Naive B cell (primary cell): Measurements from ENCODE around the gene MAST3. TPM values are rescaled to one million over a fixed set of nuclear protein-coding genes. Genes with fewer than 3 reads are reported as not detected.

ENCODE experiments used
- ATAC-seq, 2 donors: fragments of 150-1000 bp; cut with Tn5 transposase; 2 replicates each; pipeline ENCODE4 v1.10.0; 2021; ENCODE audit warnings: low read depth in 2 of 2, mild to moderate bottlenecking in 2 of 2, moderate library complexity in 2 of 2
- DNase-seq: peaks from one replicate; pipeline ENCODE4 v3.0.0; 2022
- H3K27ac Mint-ChIP-seq, 6 donors: one replicate each; pipeline ENCODE4 v1.8.0; 2020 to 2022; ENCODE audit warnings: mild to moderate bottlenecking in 6 of 6, mixed read lengths in 6 of 6, moderate library complexity in 5 of 6, inconsistent platforms in 2 of 6
- H3K27me3 Mint-ChIP-seq, 3 donors: one replicate each; pipeline ENCODE4 v1.8.0; 2021 to 2022; ENCODE audit warnings: mixed read lengths in 3 of 3, mild to moderate bottlenecking in 1 of 3
- H3K36me3 Mint-ChIP-seq, 2 donors: one replicate each; pipeline ENCODE4 v1.8.0; 2020 to 2022; ENCODE audit warnings: mixed read lengths in 2 of 2, inconsistent platforms in 1 of 2, mild to moderate bottlenecking in 1 of 2
- H3K4me1 Mint-ChIP-seq, 3 donors: one replicate each; pipeline ENCODE4 v1.8.0; 2020 to 2022; ENCODE audit warnings: mixed read lengths in 3 of 3, inconsistent platforms in 1 of 3, mild to moderate bottlenecking in 1 of 3, moderate library complexity in 1 of 3
- H3K4me3 Mint-ChIP-seq, 8 donors: one replicate each; pipeline ENCODE4 v1.8.0; 2020 to 2022; ENCODE audit warnings: mild to moderate bottlenecking in 8 of 8, mixed read lengths in 8 of 8, moderate library complexity in 8 of 8, inconsistent platforms in 2 of 8
- H3K9me3 Mint-ChIP-seq, 7 donors: one replicate each; pipeline ENCODE4 v1.8.0; 2020 to 2022; ENCODE audit warnings: mixed read lengths in 7 of 7, mild to moderate bottlenecking in 5 of 7, inconsistent platforms in 2 of 7, moderate library complexity in 1 of 7
- polyA plus RNA-seq, 6 donors: library from polyadenylated mRNA; unstranded; fragments of 300-500 nt; fragmentation: Illumina TruSeq; gene quantifications; one replicate each; pipeline ENCODE4 v1.2.3, GENCODE V29; 2021; ENCODE audit warnings: low read depth in 6 of 6

Gene MAST3
- polyA plus RNA-seq, 6 donors from 2014 or later, result 9.3 to 20.6 (median 13.3) TPM

DNA sequence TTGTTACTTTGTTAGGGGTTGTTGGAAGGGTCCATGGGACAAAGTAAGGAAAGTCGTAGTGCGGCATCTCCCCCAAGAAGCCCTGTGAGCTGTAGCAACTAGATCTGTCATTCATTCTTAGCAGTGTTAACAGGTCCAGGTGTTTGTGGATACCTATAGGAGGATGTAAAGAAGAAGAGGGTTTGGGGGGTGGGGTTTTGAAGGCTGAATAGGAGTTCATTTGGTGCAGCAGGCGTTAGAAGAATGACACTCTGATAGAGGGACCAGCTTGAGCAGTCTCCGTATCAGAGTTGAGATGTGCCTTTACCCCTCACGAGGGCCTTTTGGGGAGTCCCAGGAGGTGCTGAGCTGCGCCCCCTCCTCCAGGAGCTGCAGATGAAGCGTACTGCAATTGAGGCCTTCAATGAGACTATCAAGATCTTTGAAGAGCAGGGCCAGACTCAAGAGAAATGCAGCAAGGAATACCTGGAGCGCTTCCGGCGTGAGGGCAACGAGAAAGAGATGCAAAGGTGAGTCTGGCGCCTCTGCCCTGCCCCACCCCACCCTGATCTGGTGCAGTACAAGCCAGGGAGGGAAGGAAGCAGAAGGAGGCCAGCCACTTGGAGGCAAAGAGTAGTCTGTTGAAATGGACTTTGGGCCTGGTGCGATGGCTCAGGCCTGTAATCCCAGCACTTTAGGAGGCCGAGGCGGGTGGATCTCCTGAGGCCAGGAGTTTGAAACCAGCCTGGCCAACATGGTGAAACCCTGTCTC lies 68.4 kb downstream of the MAST3 start:
- no peaks in the 10 kb centered on the region for H3K27me3 Mint-ChIP-seq
- H3K9me3 Mint-ChIP-seq, result no peaks in the 10 kb centered on the region
- H3K4me1 Mint-ChIP-seq, result peaks cover 26 to 49% (median 36%) of the 10 kb centered on the region in 3 donors
- DNase-seq (no peak), ATAC-seq (no peak)
- peak overlapping the region in 1 of 8 donors; percentile 12 for H3K4me3 Mint-ChIP-seq
- H3K27ac Mint-ChIP-seq, result no peak overlapping the region
- H3K36me3 Mint-ChIP-seq, result peaks cover 3 to 10% of the 10 kb centered on the region in 2 donors

DNA sequence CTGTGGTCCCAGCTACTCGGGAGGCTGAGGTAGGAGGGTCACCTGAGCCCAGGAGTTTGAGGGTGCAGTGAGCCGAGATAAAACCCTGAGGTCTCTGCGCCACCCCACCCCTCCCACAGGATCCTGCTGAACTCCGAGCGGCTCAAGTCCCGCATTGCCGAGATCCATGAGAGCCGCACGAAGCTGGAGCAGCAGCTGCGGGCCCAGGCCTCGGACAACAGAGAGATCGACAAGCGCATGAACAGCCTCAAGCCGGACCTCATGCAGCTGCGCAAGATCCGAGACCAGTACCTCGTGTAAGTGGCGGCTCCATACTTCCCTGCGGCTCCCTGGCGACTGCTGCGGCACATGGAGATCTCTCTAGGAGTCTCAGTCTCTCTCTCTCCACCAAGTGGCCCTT lies 69.4 kb downstream of the MAST3 start:
- H3K4me1 Mint-ChIP-seq, result peaks cover 34 to 53% (median 41%) of the 10 kb centered on the region in 3 donors
- H3K9me3 Mint-ChIP-seq, result no peaks in the 10 kb centered on the region
- no peak for ATAC-seq
- H3K27me3 Mint-ChIP-seq, result no peaks in the 10 kb centered on the region
- H3K27ac Mint-ChIP-seq, result peak overlapping the region in 1 of 6 donors; percentile 37
- peak overlapping the region in 1 of 8 donors; percentile 33 for H3K4me3 Mint-ChIP-seq
- peaks cover 3 to 10% of the 10 kb centered on the region in 2 donors for H3K36me3 Mint-ChIP-seq
- no peak for DNase-seq

DNA sequence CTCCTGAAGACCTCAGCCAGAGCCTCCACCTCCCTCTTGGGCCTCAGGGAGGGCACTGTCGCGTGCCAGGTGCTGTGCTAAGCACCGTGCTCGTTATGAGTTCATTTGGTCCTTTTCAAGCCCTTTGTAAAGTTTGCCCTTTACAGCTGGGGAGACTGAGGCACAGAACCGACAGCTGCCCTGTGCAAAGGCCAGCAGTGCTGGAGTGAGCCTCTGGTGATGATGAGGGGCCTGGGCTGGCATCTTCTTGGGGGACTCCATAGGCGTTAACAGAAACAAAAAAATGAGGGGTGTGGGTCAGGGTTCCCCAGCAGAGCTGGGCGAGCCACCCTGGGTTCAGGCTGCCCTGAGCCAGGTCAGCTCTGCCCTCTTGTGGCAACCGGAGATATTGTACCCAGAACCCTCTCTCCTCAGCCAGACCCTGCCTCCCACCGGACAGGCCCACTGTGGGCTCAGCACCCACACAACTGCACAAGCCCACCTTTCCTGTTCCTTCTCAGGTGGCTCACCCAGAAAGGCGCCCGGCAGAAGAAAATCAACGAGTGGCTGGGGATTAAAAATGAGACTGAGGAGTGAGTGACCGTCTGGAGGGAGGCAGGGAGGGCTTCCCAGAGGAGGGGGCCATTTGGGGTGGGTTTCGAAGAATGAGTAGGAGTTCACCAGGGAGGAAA lies 70.5 kb downstream of the MAST3 start:
- peak overlapping the region; percentile 66 to 100 (median 96) for H3K27ac Mint-ChIP-seq
- ATAC-seq (peak; percentile 23 to 38), DNase-seq (peak; percentile 61)
- H3K4me3 Mint-ChIP-seq, result peak overlapping the region; percentile 54 to 94 (median 70)
- H3K4me1 Mint-ChIP-seq, result peaks cover 42 to 60% (median 52%) of the 10 kb centered on the region in 3 donors
- peaks cover 3 to 10% of the 10 kb centered on the region in 2 donors for H3K36me3 Mint-ChIP-seq
- H3K27me3 Mint-ChIP-seq, result no peaks in the 10 kb centered on the region
- no peaks in the 10 kb centered on the region for H3K9me3 Mint-ChIP-seq

DNA sequence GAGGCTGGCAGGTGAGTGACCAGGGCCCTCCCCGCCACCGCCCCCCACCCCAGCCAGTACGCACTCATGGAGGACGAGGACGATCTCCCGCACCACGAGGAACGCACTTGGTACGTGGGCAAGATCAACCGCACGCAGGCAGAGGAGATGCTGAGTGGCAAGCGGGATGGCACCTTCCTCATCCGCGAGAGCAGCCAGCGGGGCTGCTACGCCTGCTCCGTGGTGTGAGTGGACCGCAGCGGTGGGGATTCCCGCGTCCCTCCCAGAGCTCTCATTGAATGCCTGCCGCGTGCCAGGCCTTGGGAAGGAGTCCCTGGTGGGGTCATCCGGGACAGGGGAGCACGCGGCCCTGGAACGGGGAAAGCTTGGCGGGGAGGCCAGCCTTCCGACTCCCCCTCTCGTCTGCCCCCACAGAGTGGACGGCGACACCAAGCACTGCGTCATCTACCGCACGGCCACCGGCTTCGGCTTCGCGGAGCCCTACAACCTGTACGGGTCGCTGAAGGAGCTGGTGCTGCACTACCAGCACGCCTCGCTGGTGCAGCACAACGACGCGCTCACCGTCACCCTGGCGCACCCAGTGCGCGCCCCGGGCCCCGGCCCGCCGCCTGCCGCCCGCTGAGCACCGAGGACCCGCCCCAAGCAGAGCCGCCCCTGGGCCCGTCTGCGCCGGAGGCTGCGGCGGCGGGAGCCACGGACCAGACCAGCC lies 71.2 kb downstream of the MAST3 start:
- ATAC-seq (peak in 1 of 2 donors; percentile 6), DNase-seq (peak; percentile 42)
- H3K27me3 Mint-ChIP-seq, result no peaks in the 10 kb centered on the region
- peak overlapping the region in 3 of 8 donors; percentile 70 to 97 (median 94) for H3K4me3 Mint-ChIP-seq
- H3K9me3 Mint-ChIP-seq, result no peaks in the 10 kb centered on the region
- H3K4me1 Mint-ChIP-seq, result peaks cover 47 to 59% (median 59%) of the 10 kb centered on the region in 3 donors
- peak overlapping the region in 5 of 6 donors; percentile 96 to 100 (median 99) for H3K27ac Mint-ChIP-seq
- peaks cover 3 to 10% of the 10 kb centered on the region in 2 donors for H3K36me3 Mint-ChIP-seq

DNA sequence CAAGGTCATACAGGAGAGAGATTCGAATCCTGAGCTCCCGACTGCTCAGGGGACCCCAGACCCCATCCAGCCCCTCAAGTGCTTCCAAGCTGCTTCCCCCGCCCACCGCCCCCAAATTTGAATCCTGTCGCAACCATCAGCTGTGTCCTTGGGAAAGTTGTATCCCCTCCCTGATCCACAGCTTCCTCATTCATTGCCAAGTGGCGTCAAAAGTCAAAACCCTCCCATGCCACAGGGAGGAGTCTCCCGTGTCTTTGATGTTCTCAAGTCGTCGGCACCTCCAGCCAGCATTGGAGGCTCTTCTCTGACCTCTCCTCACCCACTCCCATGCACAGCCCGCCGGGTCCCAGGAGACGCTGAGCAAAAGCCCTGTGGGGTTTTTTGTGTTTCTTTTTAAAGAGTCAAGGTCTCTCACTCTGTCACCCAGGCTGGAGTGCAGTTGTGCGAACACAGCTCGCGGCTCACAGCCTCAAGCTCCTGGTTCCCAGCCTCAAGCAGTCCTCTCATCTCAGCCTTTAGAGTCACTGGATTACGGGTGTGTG lies 73.2 kb downstream of the MAST3 start:
- ATAC-seq (peak in 1 of 2 donors; percentile 7), DNase-seq (peak; percentile 51)
- H3K27me3 Mint-ChIP-seq, result no peaks in the 10 kb centered on the region
- no peaks in the 10 kb centered on the region for H3K9me3 Mint-ChIP-seq
- peak overlapping the region; percentile 77 to 99 (median 93) for H3K4me3 Mint-ChIP-seq
- H3K4me1 Mint-ChIP-seq, result peaks cover 52 to 75% (median 73%) of the 10 kb centered on the region in 3 donors
- peak overlapping the region; percentile 96 to 100 (median 99) for H3K27ac Mint-ChIP-seq
- H3K36me3 Mint-ChIP-seq, result peaks cover under 1 to 5% of the 10 kb centered on the region in 2 donors

DNA sequence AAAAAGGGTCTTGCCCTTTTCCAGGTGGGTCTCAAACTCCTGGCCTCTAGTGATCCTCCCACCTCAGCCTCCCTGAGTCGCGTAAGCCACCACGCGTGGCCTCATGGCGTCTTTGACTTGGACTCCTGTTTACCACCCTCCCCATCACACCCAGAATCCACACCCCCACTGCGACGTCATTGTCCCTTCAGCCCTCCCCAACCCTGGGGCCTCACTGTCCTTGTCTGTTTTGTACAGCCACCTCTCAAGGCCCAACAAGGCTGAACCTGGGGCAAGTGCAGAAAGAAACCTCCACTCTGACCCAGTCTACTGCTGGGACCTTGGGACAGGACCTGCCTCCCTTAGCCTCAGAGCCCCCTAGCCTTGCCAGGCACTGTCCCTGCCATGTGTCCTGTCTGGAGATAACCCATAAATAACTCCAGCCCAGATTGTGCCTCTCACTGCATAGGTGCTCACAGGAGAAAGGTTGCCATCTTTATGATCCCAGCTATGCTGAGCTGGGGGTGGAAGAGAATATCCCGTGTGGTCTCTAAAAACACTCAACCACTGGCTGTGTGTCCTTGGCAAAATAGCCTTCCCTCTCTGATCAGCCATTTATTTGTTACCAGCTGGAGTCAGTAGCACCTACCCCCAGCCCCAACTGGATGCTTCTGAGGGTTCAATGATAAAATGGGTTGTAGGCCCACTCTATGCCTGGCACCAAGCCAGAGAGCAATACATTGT lies 74.2 kb downstream of the MAST3 start:
- H3K27ac Mint-ChIP-seq, result peak overlapping the region; percentile 98 to 100 (median 99)
- H3K27me3 Mint-ChIP-seq, result no peaks in the 10 kb centered on the region
- ATAC-seq (no peak), DNase-seq (no peak)
- H3K4me3 Mint-ChIP-seq, result peak overlapping the region; percentile 56 to 99 (median 93)
- H3K4me1 Mint-ChIP-seq, result peaks cover 55 to 83% (median 80%) of the 10 kb centered on the region in 3 donors
- no peaks in the 10 kb centered on the region for H3K9me3 Mint-ChIP-seq
- H3K36me3 Mint-ChIP-seq, result peaks cover 4 to 7% of the 10 kb centered on the region in 2 donors

DNA sequence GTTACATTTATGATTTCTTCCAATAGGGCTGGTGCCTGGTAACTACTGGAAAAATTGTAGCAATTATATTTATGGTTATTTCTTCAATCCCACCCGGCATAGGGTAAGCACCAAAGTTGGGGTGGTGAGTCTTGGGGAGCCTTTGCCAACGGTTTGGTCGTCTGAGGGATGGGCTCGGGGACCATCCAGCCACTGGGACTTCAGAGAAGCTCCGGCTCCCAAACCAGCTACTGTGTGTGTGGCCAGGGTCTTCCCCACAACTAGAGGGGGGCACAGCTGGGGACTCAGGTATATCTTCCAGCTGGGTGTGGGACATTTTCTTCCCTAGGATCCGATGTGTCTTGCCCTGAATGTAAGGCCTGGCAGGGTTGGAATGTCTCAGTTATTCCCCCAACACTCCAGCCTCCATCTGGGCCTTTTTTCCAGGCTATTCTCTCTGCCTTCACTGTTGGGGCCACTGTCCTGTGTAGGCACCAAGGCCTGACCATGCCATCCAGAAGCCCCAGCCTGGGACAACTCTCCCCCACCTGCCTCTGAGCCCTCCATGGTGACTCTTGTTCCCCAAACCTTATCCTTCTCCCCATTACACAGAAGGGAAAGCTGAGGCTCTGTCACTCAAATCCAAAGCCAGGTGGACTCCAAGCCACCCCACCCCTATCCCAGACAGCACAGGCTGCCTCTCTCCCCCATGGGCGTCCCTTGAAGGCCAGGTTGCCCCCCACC lies 74.9 kb downstream of the MAST3 start:
- Mint-ChIP-seq H3K36me3 (peaks cover 4 to 15% of the 10 kb centered on the region in 2 donors), H3K4me3 (peak overlapping the region; percentile 93 to 99 (median 96)), H3K4me1 (peaks cover 60 to 89% (median 86%) of the 10 kb centered on the region in 3 donors), H3K9me3 (no peaks in the 10 kb centered on the region), H3K27me3 (no peaks in the 10 kb centered on the region), H3K27ac (peak overlapping the region; percentile 99 to 100 (median 99))
- no peak for ATAC-seq
- DNase-seq, result no peak

DNA sequence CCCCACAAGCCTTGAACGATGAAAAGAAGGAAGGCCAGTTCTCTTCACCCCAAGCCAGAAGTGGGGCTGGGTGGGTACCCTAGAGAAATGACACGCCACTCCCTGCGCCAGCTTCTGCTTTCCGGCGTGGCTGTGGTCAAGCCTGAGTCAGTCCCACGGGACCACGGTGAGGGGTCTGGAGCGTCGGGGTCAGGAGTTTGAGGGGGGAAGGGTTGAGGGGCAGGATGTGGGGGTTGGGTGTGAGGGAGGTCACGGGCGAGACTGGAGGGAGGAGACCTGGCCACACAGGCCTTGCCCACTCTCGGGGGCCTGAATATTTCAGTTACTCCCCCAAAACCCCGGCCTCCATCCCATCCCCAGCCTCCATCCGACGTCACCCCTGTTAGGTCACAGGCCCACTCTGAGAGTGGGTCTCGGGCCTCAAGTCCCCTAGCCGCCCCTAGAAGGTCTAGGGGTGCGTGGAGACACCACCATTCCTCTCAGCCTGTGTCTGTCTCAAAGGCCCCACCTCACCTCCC lies 75.5 kb downstream of the MAST3 start:
- peaks cover 57 to 91% (median 86%) of the 10 kb centered on the region in 3 donors for H3K4me1 Mint-ChIP-seq
- H3K9me3 Mint-ChIP-seq, result no peaks in the 10 kb centered on the region
- DNase-seq (no peak), ATAC-seq (peak; percentile 10 to 11)
- H3K4me3 Mint-ChIP-seq, result peak overlapping the region; percentile 93 to 99 (median 96)
- peak overlapping the region; percentile 99 to 100 (median 99) for H3K27ac Mint-ChIP-seq
- H3K27me3 Mint-ChIP-seq, result no peaks in the 10 kb centered on the region
- peaks cover 4 to 16% of the 10 kb centered on the region in 2 donors for H3K36me3 Mint-ChIP-seq

DNA sequence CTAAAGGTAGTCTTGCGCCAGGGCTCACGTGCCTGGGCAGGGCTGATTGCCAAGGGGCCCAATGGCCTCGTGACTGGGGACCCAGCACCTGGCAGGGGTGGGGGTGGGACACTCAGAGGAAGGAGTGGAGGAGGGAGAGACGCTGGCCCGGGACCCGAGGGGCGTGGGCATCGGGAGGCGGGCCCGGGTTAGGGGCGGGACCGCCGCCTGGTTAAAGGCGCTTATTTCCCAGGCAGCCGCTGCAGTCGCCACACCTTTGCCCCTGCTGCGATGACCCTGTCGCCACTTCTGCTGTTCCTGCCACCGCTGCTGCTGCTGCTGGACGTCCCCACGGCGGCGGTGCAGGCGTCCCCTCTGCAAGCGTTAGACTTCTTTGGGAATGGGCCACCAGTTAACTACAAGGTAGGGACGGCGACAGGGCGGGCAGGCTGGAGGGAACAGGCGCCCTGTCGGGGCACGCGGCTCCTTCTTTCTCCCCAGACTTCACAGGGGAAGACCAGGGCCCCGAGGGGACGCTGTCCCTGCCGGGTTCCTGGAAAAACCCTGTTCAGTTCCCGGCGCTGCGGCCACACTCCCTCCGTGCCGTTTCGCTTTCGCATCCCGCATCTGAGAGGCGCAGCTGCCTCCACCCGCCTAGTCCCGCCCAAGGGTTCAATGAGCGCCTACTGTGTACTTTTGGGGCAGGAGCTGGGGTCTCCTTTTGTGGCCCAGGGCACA lies 76.2 kb downstream of the MAST3 start, which contains the start of gene IFI30:
Gene IFI30, plus strand, starts transcription at position 242 of the 717 bp plus-strand sequence. Its CDS starts 29 bp downstream, at position 271.
- ATAC-seq (peak; percentile 53 to 62), DNase-seq (peak; percentile 89)
- Mint-ChIP-seq H3K27ac (peak within 1 kb of the TSS; percentile 99 to 100 (median 99)), H3K27me3 (no peaks in the 10 kb centered on the region), H3K9me3 (no peaks in the 10 kb centered on the region), H3K4me3 (peak within 1 kb of the TSS; percentile 93 to 99 (median 96)), H3K36me3 (peaks cover 4 to 16% of the 10 kb centered on the region in 2 donors), H3K4me1 (peaks cover 55 to 87% (median 84%) of the 10 kb centered on the region in 3 donors)

DNA sequence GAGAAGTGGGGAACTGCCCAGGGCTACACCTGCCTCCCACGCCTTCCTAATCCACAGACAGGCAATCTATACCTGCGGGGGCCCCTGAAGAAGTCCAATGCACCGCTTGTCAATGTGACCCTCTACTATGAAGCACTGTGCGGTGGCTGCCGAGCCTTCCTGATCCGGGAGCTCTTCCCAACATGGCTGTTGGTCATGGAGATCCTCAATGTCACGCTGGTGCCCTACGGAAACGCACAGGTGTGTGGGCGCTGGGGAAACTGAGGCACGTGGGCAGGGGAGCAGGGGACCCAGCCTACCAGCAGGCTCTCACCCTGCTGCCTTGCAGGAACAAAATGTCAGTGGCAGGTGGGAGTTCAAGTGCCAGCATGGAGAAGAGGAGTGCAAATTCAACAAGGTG lies 77.4 kb downstream of the MAST3 start:
- H3K4me1 Mint-ChIP-seq, result peaks cover 54 to 89% (median 82%) of the 10 kb centered on the region in 3 donors
- no peaks in the 10 kb centered on the region for H3K9me3 Mint-ChIP-seq
- H3K27me3 Mint-ChIP-seq, result no peaks in the 10 kb centered on the region
- peaks cover 4 to 16% of the 10 kb centered on the region in 2 donors for H3K36me3 Mint-ChIP-seq
- peak overlapping the region in 3 of 6 donors; percentile 65 to 100 (median 99) for H3K27ac Mint-ChIP-seq
- no peak for DNase-seq
- peak overlapping the region; percentile 93 to 99 (median 96) for H3K4me3 Mint-ChIP-seq
- no peak for ATAC-seq
